Esophagus mucosa (tissue), 1 donor: ENCODE measurements around the gene PDIA2. TPM values are rescaled to one million over a fixed set of nuclear protein-coding genes. Genes with fewer than 3 reads are reported as not detected.
A peak's percentile ranks its signal among the peaks of the same experiment; 100 is the strongest.

Experiments
- ATAC-seq: fragments of 200-7000 bp; cut with Tn5 transposase; one replicate; pipeline ENCODE4 v1.9.1; 2020
- total RNA-seq: library from RNA; stranded (reverse); gene quantifications from one replicate; pipeline ENCODE4 v1.2.4, GENCODE V29; 2023
- donor health status: DM: yes; HTN: yes; CAD: no.

The PDIA2 gene
- total RNA-seq, 1 donor from 2014 or later: not detected

GRCh38 chr16:280552-280951 lies 2.4 kb upstream of the PDIA2 start, which contains the start of gene ARHGDIG:
Gene ARHGDIG (plus strand): TSS chr16:280591. CDS start chr16:280681, 90 bp downstream.
- ATAC-seq: no peak

GRCh38 chr16:280991-281659 lies 1.8 kb upstream of the PDIA2 start:
- no peak for ATAC-seq

GRCh38 chr16:281660-282255 lies 1.2 kb upstream of the PDIA2 start:
- peak; percentile 7 for ATAC-seq

GRCh38 chr16:282491-282890 lies 473 bp upstream of the PDIA2 start:
- no peak for ATAC-seq

GRCh38 chr16:284204-285120 lies 1.5 kb downstream of the PDIA2 start:
- no peak for ATAC-seq

- no peak for ATAC-seq
Observed at GRCh38 chr16:285146-286055, 2.4 kb downstream of the PDIA2 start.

GRCh38 chr16:286491-287297 lies 3.7 kb downstream of the PDIA2 start:
- no peak for ATAC-seq

- no peak for ATAC-seq
Observed at GRCh38 chr16:287298-287811, 4.4 kb downstream of the PDIA2 start.

GRCh38 chr16:287981-288920 lies 5.3 kb downstream of the PDIA2 start:
- ATAC-seq: no peak

GRCh38 chr16:289395-289997 lies 6.5 kb downstream of the PDIA2 start:
- ATAC-seq: no peak

GRCh38 chr16:290015-290680 lies 7.2 kb downstream of the PDIA2 start:
- ATAC-seq: no peak

- ATAC-seq: no peak
Observed at GRCh38 chr16:290681-291405, 7.9 kb downstream of the PDIA2 start.

- no peak for ATAC-seq
Observed at GRCh38 chr16:291539-291938, 8.6 kb downstream of the PDIA2 start.

GRCh38 chr16:293043-293775 lies 10.2 kb downstream of the PDIA2 start:
- no peak for ATAC-seq

GRCh38 chr16:296276-296675 lies 13.3 kb downstream of the PDIA2 start:
- no peak for ATAC-seq

- ATAC-seq: no peak
Observed at GRCh38 chr16:296806-297510, 14.0 kb downstream of the PDIA2 start.

- ATAC-seq: peak; percentile 28
Observed at GRCh38 chr16:297832-298231, 14.9 kb downstream of the PDIA2 start.
